T-helper 2 cell treated with Interferon-gamma antibody and Interleukin-4, amounts not matched to agents 5 μg/mL and 100 μg/mL, for 36 hours (primary cell): ENCODE data around the gene CA5A.
"Not testable (repeated sequence)": the region's sequence is repeated elsewhere in the genome, so short reads cannot be mapped to it uniquely, and the experiment has no call there.

Experiments
- DNase-seq: peaks from one replicate; pipeline ENCODE4 v3.0.0; 2021; ENCODE audit warnings: low spot score
- H3K27ac Mint-ChIP-seq: one replicate; pipeline ENCODE4 v1.8.0; 2021; ENCODE audit warnings: mild to moderate bottlenecking, mixed read lengths
- H3K27me3 Mint-ChIP-seq: one replicate; pipeline ENCODE4 v1.8.0; 2021; ENCODE audit warnings: low read depth, mixed read lengths
- H3K36me3 Mint-ChIP-seq: one replicate; pipeline ENCODE4 v1.8.0; 2021; ENCODE audit warnings: low read depth, mixed read lengths
- H3K4me1 Mint-ChIP-seq: one replicate; pipeline ENCODE4 v1.8.0; 2021; ENCODE audit warnings: low read depth, mixed read lengths
- H3K4me3 Mint-ChIP-seq: one replicate; pipeline ENCODE4 v1.8.0; 2022; ENCODE audit warnings: mild to moderate bottlenecking, moderate library complexity, mixed read lengths
- H3K9me3 Mint-ChIP-seq: one replicate; pipeline ENCODE4 v1.8.0; 2021; ENCODE audit warnings: mixed read lengths

Gene CA5A

GRCh38 chr16:87914812-87915211 is 21.5 kb downstream of the CA5A start:
- no peaks in the 10 kb centered on the region for H3K9me3 Mint-ChIP-seq
- peaks cover 4% of the 10 kb centered on the region for H3K27me3 Mint-ChIP-seq
- no peak overlapping the region for H3K4me3 Mint-ChIP-seq
- H3K27ac Mint-ChIP-seq, result no peak overlapping the region
- no peaks in the 10 kb centered on the region for H3K4me1 Mint-ChIP-seq
- H3K36me3 Mint-ChIP-seq, result no peaks in the 10 kb centered on the region
- no peak for DNase-seq

GRCh38 chr16:87914021-87914725 is 22.2 kb downstream of the CA5A start:
- not testable (repeated sequence) for H3K4me1 Mint-ChIP-seq, H3K27me3 Mint-ChIP-seq, DNase-seq, H3K27ac Mint-ChIP-seq, H3K4me3 Mint-ChIP-seq, H3K36me3 Mint-ChIP-seq, H3K9me3 Mint-ChIP-seq

GRCh38 chr16:87912691-87913090 is 23.6 kb downstream of the CA5A start:
- not testable (repeated sequence) for H3K27ac Mint-ChIP-seq, DNase-seq, H3K36me3 Mint-ChIP-seq, H3K27me3 Mint-ChIP-seq, H3K9me3 Mint-ChIP-seq, H3K4me3 Mint-ChIP-seq, H3K4me1 Mint-ChIP-seq

- H3K27me3 Mint-ChIP-seq, H3K36me3 Mint-ChIP-seq, H3K4me3 Mint-ChIP-seq, DNase-seq, H3K27ac Mint-ChIP-seq, H3K9me3 Mint-ChIP-seq: not testable (repeated sequence)
- H3K4me1 Mint-ChIP-seq, result peaks cover 11% of the 10 kb centered on the region
Observed at GRCh38 chr16:87911106-87911763, 25.1 kb downstream of the CA5A start.

GRCh38 chr16:87909203-87909935 is 27.0 kb downstream of the CA5A start:
- Mint-ChIP-seq H3K4me1 (peaks cover 17% of the 10 kb centered on the region), H3K4me3 (peak overlapping the region; percentile 40), H3K27ac (peak overlapping the region; percentile 66)
- not testable (repeated sequence) for H3K9me3 Mint-ChIP-seq, H3K36me3 Mint-ChIP-seq, H3K27me3 Mint-ChIP-seq
- peak; percentile 79 for DNase-seq

GRCh38 chr16:87908101-87908500 is 28.2 kb downstream of the CA5A start:
- peaks cover 19% of the 10 kb centered on the region for H3K4me1 Mint-ChIP-seq
- DNase-seq, H3K4me3 Mint-ChIP-seq, H3K27me3 Mint-ChIP-seq, H3K9me3 Mint-ChIP-seq, H3K36me3 Mint-ChIP-seq, H3K27ac Mint-ChIP-seq: not testable (repeated sequence)

- H3K36me3 Mint-ChIP-seq, H3K27me3 Mint-ChIP-seq, DNase-seq, H3K4me3 Mint-ChIP-seq, H3K9me3 Mint-ChIP-seq, H3K27ac Mint-ChIP-seq: not testable (repeated sequence)
- H3K4me1 Mint-ChIP-seq, result peaks cover 24% of the 10 kb centered on the region
Observed at GRCh38 chr16:87905521-87905920, 30.8 kb downstream of the CA5A start.

- not testable (repeated sequence) for H3K9me3 Mint-ChIP-seq, H3K4me3 Mint-ChIP-seq, H3K27ac Mint-ChIP-seq
Observed at GRCh38 chr16:87904963-87905362, 31.4 kb downstream of the CA5A start.

GRCh38 chr16:87900489-87900888 is 35.8 kb downstream of the CA5A start:
- not testable (repeated sequence) for H3K4me3 Mint-ChIP-seq, H3K27me3 Mint-ChIP-seq, DNase-seq, H3K9me3 Mint-ChIP-seq, H3K36me3 Mint-ChIP-seq
- H3K4me1 Mint-ChIP-seq, result peaks cover 45% of the 10 kb centered on the region
- H3K27ac Mint-ChIP-seq, result peak overlapping the region; percentile 34

More at GRCh38 chr16:87904963-87905362, 31.4 kb downstream of the CA5A start:
- not testable (repeated sequence) for DNase-seq, H3K27me3 Mint-ChIP-seq, H3K36me3 Mint-ChIP-seq
- H3K4me1 Mint-ChIP-seq, result peaks cover 28% of the 10 kb centered on the region

GRCh38 chr16:87897521-87898505 is 38.5 kb downstream of the CA5A start:
- Mint-ChIP-seq H3K4me3 (peak overlapping the region; percentile 83), H3K4me1 (peaks cover 47% of the 10 kb centered on the region), H3K27ac (peak overlapping the region; percentile 99), H3K36me3 (no peaks in the 10 kb centered on the region), H3K9me3 (no peaks in the 10 kb centered on the region), H3K27me3 (no peaks in the 10 kb centered on the region)
- DNase-seq, result peak; percentile 76

GRCh38 chr16:87896924-87897520 is 39.3 kb downstream of the CA5A start:
- Mint-ChIP-seq H3K4me3 (peak overlapping the region; percentile 83), H3K27ac (peak overlapping the region; percentile 99), H3K4me1 (peaks cover 43% of the 10 kb centered on the region)
- DNase-seq, H3K36me3 Mint-ChIP-seq, H3K27me3 Mint-ChIP-seq, H3K9me3 Mint-ChIP-seq: not testable (repeated sequence)

GRCh38 chr16:87896176-87896890 is 40.0 kb downstream of the CA5A start:
- not testable (repeated sequence) for H3K36me3 Mint-ChIP-seq, H3K9me3 Mint-ChIP-seq, H3K27me3 Mint-ChIP-seq
- Mint-ChIP-seq H3K4me1 (peaks cover 43% of the 10 kb centered on the region), H3K27ac (peak overlapping the region; percentile 99), H3K4me3 (peak overlapping the region; percentile 83)
- DNase-seq, result peak; percentile 22
